A204.1 (cell line): ENCODE data around the gene GPRC5D.

Source experiments
- FAIRE-seq: peaks from 2 replicates; lab custom pipeline; 2012; peaks lifted over from hg19 to GRCh38; lab: Jason Lieb, UNC

GPRC5D gene

GRCh38 chr12:12908252-12908651 lies 43.7 kb downstream of the GPRC5D start:
- FAIRE-seq: no peak

DNA sequence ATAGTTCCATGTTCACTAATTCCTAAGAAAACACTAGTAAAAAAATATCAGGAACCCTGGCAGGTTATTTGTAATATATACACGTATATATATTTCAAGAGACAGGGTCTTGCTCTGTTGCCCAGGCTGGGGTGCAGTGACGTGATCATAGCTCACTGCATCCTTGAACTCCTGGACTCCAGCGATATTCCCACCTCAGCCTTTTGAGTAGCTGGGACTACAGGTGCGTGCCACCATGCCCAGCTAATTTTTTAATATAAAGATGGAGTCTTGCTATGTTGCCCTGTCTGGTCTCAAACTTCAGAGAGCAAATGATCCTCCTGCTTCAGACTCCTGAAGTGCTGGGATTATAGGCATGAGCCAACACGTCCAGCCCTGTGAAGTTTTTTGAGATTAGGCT lies 44.4 kb downstream of the GPRC5D start:
- no peak for FAIRE-seq

DNA sequence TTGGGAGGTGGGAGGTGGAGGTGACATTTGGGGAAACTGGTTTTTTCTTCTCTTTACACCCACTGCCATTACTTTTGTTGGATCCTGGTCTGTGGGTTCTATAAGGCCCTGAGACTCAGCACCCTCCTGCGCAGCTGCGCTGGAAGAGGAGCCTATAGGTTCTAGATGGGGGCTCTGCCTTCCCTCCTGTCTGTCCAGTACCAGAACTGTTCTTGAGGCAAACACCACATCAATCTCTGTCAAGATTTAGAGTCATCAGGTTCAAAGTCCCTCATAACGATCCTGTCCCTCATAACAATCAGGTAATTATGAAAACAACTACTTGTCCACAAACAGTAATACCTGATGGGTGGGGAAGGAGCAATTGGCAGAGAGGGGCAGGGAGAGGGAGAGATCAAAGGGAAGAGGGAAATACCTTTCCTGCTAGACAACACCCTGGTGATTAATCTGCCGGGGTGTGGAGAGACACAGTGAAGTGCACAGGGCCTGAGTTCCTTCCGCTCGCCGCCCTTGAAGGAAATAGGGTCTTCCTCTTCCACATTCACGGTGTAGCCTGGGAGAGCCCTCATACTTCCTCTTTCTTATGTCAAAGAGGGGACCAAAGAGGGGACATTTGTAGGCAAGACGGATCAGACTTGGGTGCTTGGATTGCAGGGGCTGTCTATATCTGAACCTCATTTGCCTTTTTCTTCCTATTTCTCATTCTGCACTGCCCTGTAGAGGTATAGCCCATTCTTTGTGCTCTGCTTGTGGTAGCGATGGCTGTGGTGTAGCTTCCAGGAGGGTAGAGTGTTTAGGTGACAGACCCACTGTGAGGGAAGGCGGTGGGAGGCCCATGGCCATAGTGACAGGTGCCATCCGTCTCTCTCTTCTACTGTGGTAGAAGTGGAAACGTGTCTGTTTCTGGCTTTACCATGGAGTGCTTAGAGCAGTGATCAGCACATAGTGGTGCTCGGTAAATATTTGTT lies 48.0 kb downstream of the GPRC5D start:
- FAIRE-seq: no peak

DNA sequence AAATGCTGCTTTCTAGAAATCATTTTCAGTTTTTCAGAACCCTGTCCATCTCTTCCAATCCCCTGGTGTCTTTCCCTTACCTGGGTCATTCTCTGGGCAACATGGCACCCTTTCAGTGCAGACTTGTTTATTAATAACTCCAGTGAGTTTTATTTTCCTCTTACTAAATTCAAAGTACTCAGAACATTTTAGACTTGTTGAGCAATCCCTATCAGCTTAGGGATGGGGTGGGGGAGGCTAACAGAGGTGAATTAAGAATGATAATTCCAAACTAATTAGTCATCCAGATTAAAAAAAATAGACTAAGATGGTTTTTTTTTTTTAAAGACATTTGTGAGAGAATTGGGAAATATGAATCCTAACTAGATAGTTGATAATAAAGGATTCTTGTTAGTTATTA lies 49.9 kb downstream of the GPRC5D start:
- FAIRE-seq: no peak

DNA sequence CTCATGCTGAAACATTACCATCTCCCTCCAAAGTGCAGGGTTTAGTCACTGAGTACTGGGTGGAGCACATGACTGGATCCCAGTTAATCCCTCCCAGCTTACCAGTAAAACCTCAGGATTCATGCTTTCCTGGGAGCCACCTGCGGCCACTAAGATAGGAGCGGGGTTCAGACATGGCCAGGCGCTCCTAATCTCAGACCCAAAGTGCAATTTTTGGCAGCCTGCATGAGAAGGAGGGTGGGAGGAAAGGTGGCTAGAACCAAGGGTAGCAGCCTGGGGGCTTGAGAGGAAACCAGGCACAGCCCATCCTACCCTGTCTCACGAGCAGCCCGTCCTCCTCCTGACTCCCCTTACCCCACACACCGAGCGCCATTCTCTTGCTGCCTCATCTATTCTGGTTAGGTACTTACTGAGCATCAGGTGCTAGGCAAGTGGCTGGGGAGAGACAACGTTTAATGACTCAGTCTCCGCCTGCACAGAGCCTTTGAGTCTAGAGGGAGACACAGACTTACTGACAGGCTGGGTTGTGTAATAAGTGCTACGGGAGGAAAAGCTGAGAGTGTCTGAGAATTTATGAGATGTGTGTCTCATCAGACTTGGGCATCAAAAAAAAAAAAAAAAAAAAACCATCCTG lies 50.7 kb downstream of the GPRC5D start:
- FAIRE-seq: no peak

GRCh38 chr12:12900786-12901157 lies 51.2 kb downstream of the GPRC5D start:
- no peak for FAIRE-seq

GRCh38 chr12:12899530-12900380 lies 52.2 kb downstream of the GPRC5D start:
- FAIRE-seq: no peak

- no peak for FAIRE-seq
Observed at GRCh38 chr12:12898911-12899511, 53.0 kb downstream of the GPRC5D start.

GRCh38 chr12:12898136-12898717 lies 53.7 kb downstream of the GPRC5D start:
- no peak for FAIRE-seq

GRCh38 chr12:12897302-12897701 lies 54.7 kb downstream of the GPRC5D start:
- no peak for FAIRE-seq

GRCh38 chr12:12896260-12896659 lies 55.7 kb downstream of the GPRC5D start:
- no peak for FAIRE-seq

GRCh38 chr12:12893438-12893837 lies 58.5 kb downstream of the GPRC5D start:
- no peak for FAIRE-seq

DNA sequence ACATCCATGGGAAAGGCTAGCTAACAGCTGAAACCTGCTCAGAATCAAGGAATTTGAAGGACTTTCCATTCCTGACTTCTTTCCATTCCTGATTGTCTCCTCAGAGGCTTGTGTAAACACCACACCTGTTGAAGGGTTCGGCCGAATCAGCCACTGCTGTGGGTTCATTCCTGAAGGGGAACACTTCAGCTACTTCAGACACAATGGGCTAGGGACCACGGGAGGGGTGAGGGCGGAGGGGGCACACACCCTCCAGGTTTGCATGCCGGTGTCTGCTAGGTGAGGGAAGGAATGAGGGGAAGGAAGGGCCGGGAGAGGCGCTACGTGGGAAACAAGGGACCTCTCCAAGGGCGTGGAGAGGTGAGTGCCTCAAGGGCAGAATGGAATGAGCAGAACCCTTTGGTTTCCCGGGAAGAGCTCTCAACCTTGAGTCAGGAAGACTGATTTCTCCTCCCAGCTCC lies 59.3 kb downstream of the GPRC5D start:
- no peak for FAIRE-seq

GRCh38 chr12:12891881-12892355 lies 60.1 kb downstream of the GPRC5D start:
- FAIRE-seq: no peak

GRCh38 chr12:12891080-12891880 lies 60.7 kb downstream of the GPRC5D start, which contains the start of gene GPRC5A:
GPRC5A (plus strand) TSS chr12:12891562; CDS start chr12:12908250, 16,688 bp downstream.
- FAIRE-seq: no peak
